H1 (cell line): Measurements from ENCODE around the gene IFT122. TPM values are rescaled to one million over a fixed set of nuclear protein-coding genes. Genes with fewer than 3 reads are reported as not detected.

Experiments
- CTCF ChIA-PET: fragments of 300-600 bp; sonication (Branson Sonifier 250); formaldehyde crosslinking; loops from one replicate; lab custom pipeline; 2021; ENCODE audit not compliant: partially characterized antibody; lab: Charles Lee
- POLR2A ChIA-PET: fragments of 300-600 bp; sonication (Branson Sonifier 250); formaldehyde crosslinking; loops from one replicate; lab custom pipeline; 2021; ENCODE audit warnings: inconsistent platforms; ENCODE audit not compliant: partially characterized antibody; lab: Charles Lee
- DNase-seq, 2 experiments: peaks; one replicate each; pipeline versions ENCODE4 v3.0.0 to v3.0.0-alpha.2; 2010 to 2022; ENCODE audit warnings: low spot score in 2 of 2, low read depth in 1 of 2, mixed read lengths in 1 of 2
- FAIRE-seq: peaks from 2 replicates; lab custom pipeline; 2011; peaks lifted over from hg19 to GRCh38; lab: Jason Lieb, UNC
- H2AFZ ChIP-seq: 2 replicates; pipeline ENCODE4 v1.8.1; 2012; ENCODE audit warnings: low read length, inconsistent platforms
- H2AK5ac ChIP-seq: 2 replicates; pipeline ENCODE4 v1.6.1; 2013; ENCODE audit warnings: low read depth, low read length
- H2BK120ac ChIP-seq: replicated peaks from 2 replicates; pipeline ENCODE3; 2013; ENCODE audit warnings: low read depth, low read length, inconsistent platforms
- H2BK12ac ChIP-seq: 2 replicates; pipeline ENCODE4 v1.6.1; 2013; ENCODE audit warnings: low read depth, low read length
- H2BK15ac ChIP-seq: 2 replicates; pipeline ENCODE4 v1.6.1; 2013; ENCODE audit warnings: low read length
- H2BK20ac ChIP-seq: 2 replicates; pipeline ENCODE4 v1.6.1; 2013; ENCODE audit warnings: low read length
- H2BK5ac ChIP-seq: 2 replicates; pipeline ENCODE4 v1.6.1; 2013; ENCODE audit warnings: low read depth, low read length
- H3K14ac ChIP-seq: 2 replicates; pipeline ENCODE4 v1.6.1; 2013; ENCODE audit warnings: inconsistent platforms; ENCODE audit not compliant: insufficient read length
- H3K18ac ChIP-seq: 2 replicates; pipeline ENCODE4 v1.6.1; 2013; ENCODE audit warnings: low read length; ENCODE audit errors: extremely low read depth
- H3K23ac ChIP-seq: 2 replicates; pipeline ENCODE4 v1.6.1; 2013; ENCODE audit warnings: inconsistent platforms; ENCODE audit not compliant: insufficient read length
- H3K23me2 ChIP-seq: 2 replicates; pipeline ENCODE4 v1.6.1; 2013; ENCODE audit warnings: low read depth, low read length
- H3K27ac ChIP-seq: 2 replicates; pipeline ENCODE4 v1.6.1; 2011; ENCODE audit warnings: low read depth, low read length, inconsistent platforms
- H3K27me3 ChIP-seq, 4 experiments: replicated peaks in 1 of 4; 1 replicate in 1 of 4; 2 replicates in 3 of 4; pipeline versions ENCODE4 v1.6.1 to v1.8.1; 2011 to 2013; ENCODE audit warnings: low read length in 3 of 4, mild to moderate bottlenecking in 3 of 4, inconsistent platforms in 2 of 4, mixed read lengths in 2 of 4, moderate library complexity in 1 of 4; ENCODE audit not compliant: control insufficient read depth in 3 of 4, insufficient read depth in 3 of 4; ENCODE audit errors: extremely low read depth in 1 of 4
- H3K36me3 ChIP-seq, 4 experiments: 2 replicates each; pipeline versions ENCODE4 v1.6.1 to v1.8.1; 2011 to 2013; ENCODE audit warnings: mild to moderate bottlenecking in 4 of 4, low read length in 3 of 4, moderate library complexity in 2 of 4, control low read depth in 1 of 4, inconsistent platforms in 1 of 4; ENCODE audit not compliant: insufficient read depth in 4 of 4, control insufficient read depth in 2 of 4
- H3K4ac ChIP-seq: replicated peaks from 2 replicates; pipeline ENCODE3; 2013; ENCODE audit warnings: low read length, low read depth, mixed read lengths, inconsistent platforms; ENCODE audit not compliant: insufficient read length
- H3K4me1 ChIP-seq, 4 experiments: replicated peaks in 1 of 4; 1 replicate in 1 of 4; 2 replicates in 3 of 4; pipeline versions ENCODE4 v1.6.1 to v1.8.1; 2011 to 2013; ENCODE audit warnings: low read length in 3 of 4, inconsistent platforms in 2 of 4, mixed read lengths in 1 of 4; ENCODE audit not compliant: insufficient read depth in 4 of 4, control insufficient read depth in 3 of 4
- H3K4me2 ChIP-seq, 2 experiments: 2 replicates each; pipeline versions ENCODE4 v1.6.1 to v1.8.1; 2011 to 2013; ENCODE audit warnings: low read depth in 2 of 2, low read length in 2 of 2, control low read depth in 1 of 2, inconsistent platforms in 1 of 2, mild to moderate bottlenecking in 1 of 2; ENCODE audit not compliant: insufficient read depth in 1 of 2
- H3K4me3 ChIP-seq, 4 experiments: fragments of 200-600, 300-600 bp in 1 of 4; sonication (generic), shearing (Covaris generic), sonication (Bioruptor Twin) in 1 of 4; 2 replicates each; pipeline versions ENCODE4 v1.5.1 to v1.8.1; 2011 to 2016; ENCODE audit warnings: low read length in 4 of 4, low read depth in 3 of 4, control low read depth in 2 of 4, inconsistent platforms in 2 of 4, mild to moderate bottlenecking in 2 of 4, mixed read lengths in 1 of 4, moderate library complexity in 1 of 4; ENCODE audit not compliant: insufficient read depth in 2 of 4; ENCODE audit errors: extremely low read depth in 1 of 4
- H3K56ac ChIP-seq: replicated peaks from 2 replicates; pipeline ENCODE3; 2013; ENCODE audit warnings: low read depth, mild to moderate bottlenecking, mixed read lengths, low read length, inconsistent platforms; ENCODE audit not compliant: insufficient read length
- H3K79me1 ChIP-seq: 2 replicates; pipeline ENCODE4 v1.6.1; 2013; ENCODE audit warnings: low read depth, low read length, control low read depth
- H3K79me2 ChIP-seq, 2 experiments: 2 replicates each; pipeline versions ENCODE4 v1.6.1 to v1.8.1; 2012 to 2013; ENCODE audit warnings: low read length in 2 of 2, mild to moderate bottlenecking in 2 of 2, inconsistent platforms in 1 of 2; ENCODE audit not compliant: insufficient read depth in 2 of 2, control insufficient read depth in 1 of 2
- H3K9ac ChIP-seq, 4 experiments: replicated peaks in 1 of 4; 1 replicate in 1 of 4; 2 replicates in 3 of 4; pipeline versions ENCODE4 v1.6.1 to v1.8.1; 2011 to 2013; ENCODE audit warnings: low read depth in 3 of 4, low read length in 3 of 4, control low read depth in 2 of 4, mild to moderate bottlenecking in 2 of 4, moderate library complexity in 2 of 4, inconsistent platforms in 1 of 4; ENCODE audit errors: extremely low read depth in 1 of 4
- H3K9me3 ChIP-seq, 2 experiments: 2 replicates each; pipeline versions ENCODE4 v1.6.1 to v1.8.1; 2012 to 2013; ENCODE audit warnings: mild to moderate bottlenecking in 2 of 2, moderate library complexity in 2 of 2, control low read depth in 1 of 2, inconsistent platforms in 1 of 2, low read depth in 1 of 2, low read length in 1 of 2, mixed read lengths in 1 of 2; ENCODE audit not compliant: insufficient read depth in 2 of 2
- H4K20me1 ChIP-seq, 2 experiments: replicated peaks in 1 of 2; 2 replicates each; pipeline versions ENCODE3 to v1.8.1; 2011 to 2013; ENCODE audit warnings: inconsistent platforms in 2 of 2, low read length in 2 of 2, mild to moderate bottlenecking in 1 of 2; ENCODE audit not compliant: insufficient read depth in 2 of 2, control insufficient read depth in 1 of 2
- H4K5ac ChIP-seq: 2 replicates; pipeline ENCODE4 v1.6.1; 2013; ENCODE audit warnings: low read length, low read depth, mixed read lengths, inconsistent platforms; ENCODE audit not compliant: insufficient read length
- H4K8ac ChIP-seq: 2 replicates; pipeline ENCODE4 v1.8.0; 2013; ENCODE audit warnings: mild to moderate bottlenecking, moderate library complexity, low read length, inconsistent platforms; ENCODE audit not compliant: insufficient read depth; ENCODE audit errors: extremely low read depth
- H4K91ac ChIP-seq: replicated peaks from 2 replicates; pipeline ENCODE3; 2013; ENCODE audit warnings: low read length, mixed read lengths, inconsistent platforms; ENCODE audit not compliant: insufficient read length
- CBX8 ChIP-seq: fragments of 300-800, 300-1000 bp; sonication (generic); IDR thresholded peaks from 2 replicates; pipeline ENCODE4 v1.7.1; 2016; ENCODE audit warnings: low read depth, low read length, borderline replicate concordance
- CEBPB ChIP-seq: IDR thresholded peaks from 2 replicates; pipeline ENCODE4 v1.6.1; 2012; ENCODE audit warnings: low read depth, low read length
- CHD2 ChIP-seq: IDR thresholded peaks from 2 replicates; pipeline ENCODE4 v1.6.1; 2012; ENCODE audit warnings: low read length, improper control_type of control experiment
- HDAC6 ChIP-seq: IDR thresholded peaks from one replicate; pipeline ENCODE4 v1.7.1; 2012; ENCODE audit warnings: low read depth, mild to moderate bottlenecking, inconsistent platforms, low read length, moderate library complexity
- JUN ChIP-seq: IDR thresholded peaks from 2 replicates; pipeline ENCODE4 v1.6.1; 2011; ENCODE audit warnings: low read depth, mild to moderate bottlenecking, improper control_type of control experiment, low read length
- POU5F1 ChIP-seq: IDR thresholded peaks from 2 replicates; pipeline ENCODE4 v1.6.1; 2011; ENCODE audit warnings: low read depth, mild to moderate bottlenecking, low read length, moderate library complexity
- SP1 ChIP-seq: IDR thresholded peaks from 2 replicates; pipeline ENCODE4 v1.6.1; 2011; ENCODE audit warnings: low read depth, low read length
- TAF1 ChIP-seq: IDR thresholded peaks from 2 replicates; pipeline ENCODE4 v1.6.1; 2011; ENCODE audit warnings: mild to moderate bottlenecking, low read depth, low read length
- TEAD4 ChIP-seq: IDR thresholded peaks from 2 replicates; pipeline ENCODE4 v1.6.1; 2012; ENCODE audit warnings: low read depth, low read length, inconsistent platforms, mixed read lengths
- WGBS, 2 experiments: shearing (Covaris generic) in 1 of 2; methylation state at CpG; one replicate each; pipeline versions ENCODE4 v1.1.6 to v1.1.7; 2013 to 2015; ENCODE audit warnings: low lambda C conversion rate in 2 of 2, mixed read lengths in 2 of 2, inconsistent platforms in 1 of 2, low coverage in 1 of 2, missing lambda C conversion rate in 1 of 2; ENCODE audit not compliant: insufficient replicate concordance in 2 of 2, insufficient coverage in 1 of 2, insufficient read length in 1 of 2; ENCODE audit errors: extremely low coverage in 1 of 2, missing lambda C conversion rate in 1 of 2; 5-methylcytosine and 5-hydroxymethylcytosine counted together
- polyA plus RNA-seq, 7 experiments: library from polyadenylated mRNA; depleted of rRNA in 3 of 7; stranded (reverse) in 5 of 7; unstranded in 2 of 7; fragments of >200 nt in 5 of 7; fragments of 200-250 nt in 2 of 7; gene quantifications; 1 replicate in 5 of 7; 2 replicates in 1 of 7; 4 replicates in 1 of 7; pipeline versions ENCODE4 v1.2.1 to v1.2.3, GENCODE V29; 2011 to 2013; ENCODE audit warnings: missing spikeins in 2 of 7, mixed read lengths in 2 of 7
- total RNA-seq: library from RNA; stranded (reverse); fragmentation: NEBNext Ultra II Directional; extraction: Animal tissue kit (Norgen Biotek cat#: 25700); gene quantifications from 2 replicates; pipeline ENCODE4 v1.2.1, GENCODE V29; 2021

IFT122 gene
- total and polyA plus RNA-seq, 2 of the 8 experiments (the other 6 are each of a cell fraction or from before 2014, with no cell fraction given), result 23.7 to 25.1 TPM

- Histone ChIP-seq H2BK20ac (no peak overlapping the region), H2AK5ac (no peak overlapping the region), H2BK5ac (no peak overlapping the region), H3K79me2 (no peaks in the 10 kb centered on the region), H3K36me3 (no peaks in the 10 kb centered on the region), H3K56ac (no peak overlapping the region), H3K4ac (no peak overlapping the region), H4K91ac (no peak overlapping the region), H3K9me3 (no peaks in the 10 kb centered on the region), H3K23me2 (no peaks in the 10 kb centered on the region), H2BK12ac (no peak overlapping the region), H2BK120ac (no peak overlapping the region), H3K14ac (no peak overlapping the region), H3K4me2 (no peak overlapping the region), H2BK15ac (no peak overlapping the region), H2AFZ (no peak overlapping the region), H3K27me3 (no peaks in the 10 kb centered on the region), H3K4me1 (peaks cover 0 to 5% (median under 1%) of the 10 kb centered on the region in 4 experiments; a peak in 3 of 7 replicates), H3K27ac (no peak overlapping the region), H3K79me1 (no peaks in the 10 kb centered on the region), H3K18ac (no peak overlapping the region), H4K8ac (no peak overlapping the region), H4K5ac (no peak overlapping the region), H3K23ac (no peak overlapping the region), H3K9ac (no peak overlapping the region), H4K20me1 (no peaks in the 10 kb centered on the region), H3K4me3 (no peak overlapping the region)
- FAIRE-seq (no peak), DNase-seq (no peak)
- TF ChIP-seq POU5F1 (no peak), CHD2 (no peak), TEAD4 (no peak), JUN (no peak), CBX8 (no peak), SP1 (no peak), HDAC6 (no peak), CEBPB (no peak), TAF1 (no peak)
- WGBS, 2 experiments, result 84% methylated on average over 8 of the region's 8 CpGs; no CpG with 5 or more reads in 1 of the 2 experiments
- ChIA-PET CTCF (interaction anchor here (1.3 to 2.4 kb wide), 3 partner anchors 10 to 84 kb away, joined by 3 to 7 read pairs (median 4); no protein-coding TSS in a partner anchor), POLR2A (interaction anchor here (1.2 to 1.6 kb wide), 2 partner anchors 13 to 205 kb away, joined by 4 to 7 read pairs; a partner anchor contains a TSS)
These were observed 81.6 kb downstream of the IFT122 start for GRCh38 chr3:129521611-129522010.
